Measurements from ENCODE around the gene VSIG1.

GRCh38 chrX:108127152-108127551 is 82.3 kb downstream of the VSIG1 start:
- no peak for TF ChIP-seq CTCF (IDR thresholded peaks at IDR 0.05; ENCODE audit: low read length)
- no peak for TF ChIP-seq EZH2 (IDR thresholded peaks at IDR 0.05; ENCODE audit: borderline replicate concordance, low read length)
